GM12892 (cell line): ENCODE data around the gene SNX21.

Experiments used
- POLR2A ChIP-seq: IDR thresholded peaks from 2 replicates; pipeline ENCODE4 v1.6.1; 2011; ENCODE audit warnings: low read depth, low read length, control low read depth
- POLR2AphosphoS5 ChIP-seq: IDR thresholded peaks from 2 replicates; pipeline ENCODE4 v1.6.1; 2011; ENCODE audit warnings: low read depth, low read length, control low read depth

- TF ChIP-seq POLR2A: no peak
- no peak for TF ChIP-seq POLR2AphosphoS5
These were observed 33.7 kb downstream of the SNX21 start for GRCh38 chr20:45867136-45867818.
